Omental fat pad (tissue), 4 donors: ENCODE results near the gene WDR20. TPM values are rescaled to one million over a fixed set of nuclear protein-coding genes. Genes with fewer than 3 reads are reported as not detected.

Experiments
- ATAC-seq: fragments of 150-250 bp; one replicate; pipeline ENCODE4 v1.9.1; 2016; ENCODE audit warnings: mild to moderate bottlenecking, moderate library complexity; ENCODE audit not compliant: low FRiP score
- DNase-seq: peaks from one replicate; pipeline ENCODE4 v3.0.0-alpha.2; 2019; ENCODE audit warnings: low spot score
- total RNA-seq, 4 donors: library from RNA; depleted of rRNA; stranded (reverse); fragments of >200 nt; gene quantifications; one replicate each; pipeline ENCODE4 v1.1.0, GENCODE V29; 2016
- TF ChIP-seq, protein P1 (sequence below), 3 donors: fragments of 450-650 bp; IDR thresholded peaks; one replicate each; pipeline ENCODE4 v1.5.1; 2016 to 2017; ENCODE audit warnings: antibody characterized with exemption in 3 of 3, mild to moderate bottlenecking in 3 of 3, moderate library complexity in 2 of 3

The WDR20 gene
- total RNA-seq, 4 donors from 2014 or later = 20.2 to 26.4 (median 22.0) TPM

- DNase-seq = no peak
- TF ChIP-seq, protein P1, sequence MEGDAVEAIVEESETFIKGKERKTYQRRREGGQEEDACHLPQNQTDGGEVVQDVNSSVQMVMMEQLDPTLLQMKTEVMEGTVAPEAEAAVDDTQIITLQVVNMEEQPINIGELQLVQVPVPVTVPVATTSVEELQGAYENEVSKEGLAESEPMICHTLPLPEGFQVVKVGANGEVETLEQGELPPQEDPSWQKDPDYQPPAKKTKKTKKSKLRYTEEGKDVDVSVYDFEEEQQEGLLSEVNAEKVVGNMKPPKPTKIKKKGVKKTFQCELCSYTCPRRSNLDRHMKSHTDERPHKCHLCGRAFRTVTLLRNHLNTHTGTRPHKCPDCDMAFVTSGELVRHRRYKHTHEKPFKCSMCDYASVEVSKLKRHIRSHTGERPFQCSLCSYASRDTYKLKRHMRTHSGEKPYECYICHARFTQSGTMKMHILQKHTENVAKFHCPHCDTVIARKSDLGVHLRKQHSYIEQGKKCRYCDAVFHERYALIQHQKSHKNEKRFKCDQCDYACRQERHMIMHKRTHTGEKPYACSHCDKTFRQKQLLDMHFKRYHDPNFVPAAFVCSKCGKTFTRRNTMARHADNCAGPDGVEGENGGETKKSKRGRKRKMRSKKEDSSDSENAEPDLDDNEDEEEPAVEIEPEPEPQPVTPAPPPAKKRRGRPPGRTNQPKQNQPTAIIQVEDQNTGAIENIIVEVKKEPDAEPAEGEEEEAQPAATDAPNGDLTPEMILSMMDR (IDR thresholded peaks at IDR 0.05) = no peak
- no peak for ATAC-seq
Observed at GRCh38 chr14:102194856-102195255, 55.2 kb downstream of the WDR20 start.

DNA sequence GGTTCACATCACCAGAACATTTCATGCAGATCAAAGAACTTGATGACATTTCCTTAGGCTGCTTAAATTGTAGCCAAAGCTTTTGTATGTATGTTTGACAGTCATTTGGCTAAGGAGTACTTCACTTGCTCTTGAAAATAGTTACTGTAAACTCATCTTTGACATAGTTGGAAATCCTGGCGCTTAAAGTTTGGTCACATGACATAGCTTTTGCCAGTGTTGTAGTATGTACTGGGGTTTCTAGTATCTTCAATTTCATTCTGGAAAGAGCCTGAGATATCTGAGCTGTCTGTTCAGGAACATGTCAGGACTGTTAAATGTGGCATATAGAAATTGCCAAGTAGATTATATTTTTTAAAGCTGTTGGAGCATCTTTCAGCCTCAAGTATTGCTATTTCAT, 55.7 kb downstream of the WDR20 start:
- TF ChIP-seq, protein P1 (IDR thresholded peaks at IDR 0.05) = no peak
- DNase-seq = no peak
- ATAC-seq = no peak

DNA sequence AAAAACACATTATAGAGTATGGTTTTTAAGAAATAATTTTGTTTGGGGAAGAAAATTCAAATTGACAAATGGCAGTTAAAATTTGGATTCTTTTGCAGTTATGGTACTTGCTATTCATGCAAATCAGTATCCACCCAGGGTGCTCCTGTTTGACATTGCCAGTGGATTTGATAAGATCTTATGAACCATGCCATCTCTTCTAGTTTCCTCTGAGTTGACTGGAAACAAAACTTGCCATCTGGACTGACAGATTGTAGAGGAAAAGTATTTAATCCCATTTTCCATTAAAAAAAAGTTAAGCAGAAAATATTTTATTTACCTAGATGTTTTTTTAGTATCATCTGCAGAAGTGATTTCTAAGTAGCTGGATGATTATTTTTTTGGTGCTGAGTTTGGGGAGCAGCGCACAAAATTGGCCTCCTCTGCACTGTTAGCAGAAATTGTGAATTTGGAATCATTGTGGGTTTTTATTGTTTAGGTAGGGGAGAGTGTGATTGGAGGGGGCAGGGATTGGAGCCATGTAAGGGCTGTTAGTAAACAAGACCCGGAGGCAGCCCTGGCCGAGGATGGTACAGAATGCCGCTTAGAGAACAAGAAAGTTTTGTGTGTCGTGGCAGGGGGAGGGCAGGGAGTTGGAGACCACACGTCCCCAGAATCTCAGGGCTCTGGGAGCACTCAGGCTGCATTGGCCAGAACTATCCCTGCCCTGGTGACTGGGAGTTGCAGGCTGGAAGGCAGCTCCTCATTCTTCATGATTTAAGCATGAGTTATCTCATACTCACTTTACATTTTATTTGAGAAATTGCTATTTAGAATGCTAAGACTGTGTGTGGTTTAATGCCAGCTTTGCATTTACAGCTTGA, 56.6 kb downstream of the WDR20 start:
- TF ChIP-seq, protein P1 (IDR thresholded peaks at IDR 0.05) = no peak
- DNase-seq = no peak
- ATAC-seq = no peak

DNA sequence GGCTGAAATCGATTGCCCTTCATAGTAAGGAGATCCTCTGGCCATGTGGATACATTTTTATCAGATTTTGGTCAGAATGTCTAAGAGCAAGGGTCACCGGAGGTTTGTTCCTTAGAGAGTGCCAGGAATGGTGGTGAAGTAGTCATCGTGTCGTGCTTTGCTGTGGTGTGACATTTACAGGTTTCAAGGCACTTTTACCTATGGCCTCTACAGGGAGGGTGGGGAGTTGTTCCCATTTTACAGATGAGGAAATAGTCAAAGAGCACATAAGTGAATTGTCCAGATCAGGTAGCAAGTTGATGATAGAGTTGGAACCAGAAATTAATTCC, 57.2 kb downstream of the WDR20 start:
- no peak for DNase-seq
- no peak for ATAC-seq
- TF ChIP-seq, protein P1 (IDR thresholded peaks at IDR 0.05) = no peak

- TF ChIP-seq, protein P1 (IDR thresholded peaks at IDR 0.05) = no peak
- DNase-seq = no peak
- no peak for ATAC-seq
Observed at GRCh38 chr14:102197317-102197853, 57.7 kb downstream of the WDR20 start.

- DNase-seq (no peak), ATAC-seq (no peak)
- TF ChIP-seq, protein P1 (IDR thresholded peaks at IDR 0.05) = no peak
Observed at GRCh38 chr14:102200690-102201352, 61.1 kb downstream of the WDR20 start.
